SW480 (cell line): ENCODE data around the gene COX6B2.
"Not testable (repeated sequence)": the region's sequence is repeated elsewhere in the genome, so short reads cannot be mapped to it uniquely, and the experiment has no call there.

Experiments used
- DNase-seq: peaks from one replicate; pipeline ENCODE4 v3.0.0-alpha.2; 2016; ENCODE audit warnings: low spot score

Gene COX6B2, protein sequence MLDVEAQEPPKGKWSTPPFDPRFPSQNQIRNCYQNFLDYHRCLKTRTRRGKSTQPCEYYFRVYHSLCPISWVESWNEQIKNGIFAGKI

DNA sequence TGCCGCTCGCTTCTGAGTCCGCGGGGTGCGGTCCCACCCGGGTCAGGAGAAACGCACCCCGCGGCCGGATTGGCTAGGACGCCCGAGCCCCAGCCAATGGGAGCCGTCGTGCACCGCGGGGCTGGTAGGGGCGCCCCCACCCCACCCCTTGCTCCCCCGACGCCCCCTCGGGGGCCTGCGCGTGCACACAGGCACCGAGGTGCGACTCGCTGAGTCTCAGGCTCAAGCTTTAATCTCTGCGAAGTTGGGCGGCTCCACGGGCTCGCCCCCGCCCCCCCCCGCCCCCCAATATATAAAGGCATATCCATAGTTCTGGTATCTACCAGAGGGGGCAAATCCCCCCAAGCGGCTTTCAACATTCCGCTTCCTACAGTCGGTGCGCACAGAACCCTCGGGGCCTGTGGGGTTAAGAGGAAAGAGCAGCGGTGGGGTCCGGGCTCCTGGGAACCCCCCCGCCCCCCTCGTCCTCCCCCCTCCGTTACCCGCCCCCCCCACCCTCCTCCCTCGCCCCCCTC, at the start of gene COX6B2:
COX6B2 (minus strand) TSS at position 22 of the 515 bp plus-strand sequence. CDS start 198 bp downstream, outside the sequence.
- DNase-seq, result no peak

DNA sequence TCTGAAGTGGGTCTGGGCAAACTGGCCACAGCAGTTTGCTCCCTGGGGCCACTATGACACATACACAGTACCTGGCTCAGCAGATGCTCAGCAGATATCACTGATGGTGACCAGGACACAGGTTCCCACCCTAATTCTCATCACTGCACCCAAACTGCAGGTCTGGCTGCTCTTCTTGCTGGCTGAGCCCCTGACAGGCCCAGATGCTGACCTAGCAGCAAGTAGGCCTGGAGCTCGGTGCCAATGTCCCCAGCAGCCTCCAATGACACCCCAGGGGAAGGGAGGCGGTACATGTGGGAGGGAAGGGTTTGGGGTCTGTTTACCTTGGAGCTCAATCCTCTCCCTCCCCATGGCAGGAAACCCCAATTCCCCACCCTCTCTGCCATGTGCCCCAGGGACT, 48.0 kb upstream of the COX6B2 start:
- DNase-seq, result no peak

- not testable (repeated sequence) for DNase-seq
Measured at GRCh38 chr19:55401390-55401789, 46.9 kb upstream of the COX6B2 start.

GRCh38 chr19:55400281-55401087, 46.0 kb upstream of the COX6B2 start:
- no peak for DNase-seq

DNA sequence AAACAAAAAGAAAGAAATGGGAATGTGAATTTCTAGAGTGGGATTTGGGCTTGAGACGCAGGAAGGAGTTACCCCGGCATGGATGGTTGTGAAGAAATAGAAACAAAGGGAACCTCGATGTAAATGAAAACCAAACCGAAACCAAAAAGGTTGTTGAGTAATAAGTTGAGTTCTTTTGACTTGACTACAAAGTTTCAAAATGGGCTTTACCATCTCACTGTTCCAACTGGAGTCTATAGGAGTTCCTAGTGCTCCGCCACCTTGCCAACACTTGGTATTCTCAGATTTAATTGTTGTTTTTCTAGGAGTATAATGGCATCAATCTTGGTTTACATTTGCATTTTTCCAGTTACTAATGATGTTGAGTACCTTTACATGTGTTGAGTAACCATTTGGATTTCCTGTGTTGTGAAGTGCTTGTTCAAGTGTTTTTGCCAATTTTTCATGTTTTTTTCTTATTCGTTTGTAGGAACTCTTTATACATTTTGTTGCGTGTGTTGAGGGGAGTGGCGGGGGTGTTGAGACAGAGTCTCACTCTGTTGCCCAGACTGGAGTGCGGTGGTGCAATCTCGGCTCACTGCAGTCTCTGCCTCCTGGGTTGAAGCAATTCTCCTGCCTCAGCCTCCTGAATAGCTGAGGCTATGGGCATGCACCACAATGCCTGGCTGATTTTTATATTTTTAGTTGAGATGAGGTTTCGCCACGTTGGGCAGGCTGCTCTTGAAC, 43.8 kb upstream of the COX6B2 start:
- DNase-seq, result no peak

GRCh38 chr19:55392820-55393761, 38.6 kb upstream of the COX6B2 start:
- no peak for DNase-seq

DNA sequence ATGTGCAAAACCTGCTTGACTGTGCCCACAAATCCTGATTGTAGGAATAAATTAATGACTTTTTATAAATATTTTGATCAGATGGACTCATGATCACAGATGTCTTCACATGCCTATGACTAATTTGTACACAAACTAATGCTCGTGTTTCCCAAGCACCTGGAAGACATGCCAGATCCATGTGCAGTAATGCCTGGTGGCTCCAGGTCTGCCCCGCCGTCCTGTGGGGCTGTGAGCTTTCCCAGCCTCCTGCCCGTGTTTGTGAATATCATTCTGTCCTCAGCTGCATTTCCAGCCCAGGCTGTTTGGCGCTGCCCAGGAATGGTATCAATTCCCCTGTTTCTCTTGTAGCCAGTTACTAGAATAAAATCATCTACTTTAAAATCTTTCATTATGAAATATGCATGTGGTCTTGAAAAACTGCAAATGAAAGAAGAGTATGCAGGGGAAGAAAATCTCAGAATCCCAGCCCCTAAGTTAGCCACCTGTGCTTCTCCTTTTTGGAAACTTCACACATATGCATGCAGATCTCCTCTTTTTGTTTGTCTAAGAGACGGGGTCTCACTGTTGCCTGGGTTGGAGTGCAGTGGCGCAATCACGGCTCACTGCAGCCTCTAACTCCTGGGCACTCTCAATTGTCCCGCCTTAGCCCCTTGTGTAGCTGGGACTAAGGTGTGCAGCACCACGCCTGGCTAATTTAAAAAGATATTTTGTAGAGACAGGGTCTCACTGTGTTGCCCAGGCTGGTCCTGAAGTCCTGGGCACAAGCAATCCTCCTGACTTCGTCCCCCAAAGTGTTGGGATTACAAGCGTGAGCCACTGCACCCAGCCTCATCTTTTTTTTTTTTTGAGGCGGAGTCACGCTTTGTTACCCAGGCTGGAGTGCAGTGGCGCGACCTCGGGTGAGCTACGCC, 37.4 kb upstream of the COX6B2 start:
- DNase-seq, result no peak

- DNase-seq, result no peak
Measured at GRCh38 chr19:55391191-55391670, 36.7 kb upstream of the COX6B2 start.

- DNase-seq, result no peak
Measured at GRCh38 chr19:55390461-55390880, 36.0 kb upstream of the COX6B2 start.

- DNase-seq, result no peak
Measured at GRCh38 chr19:55389386-55390317, 35.1 kb upstream of the COX6B2 start.

- no peak for DNase-seq
Measured at GRCh38 chr19:55387736-55388497, 33.4 kb upstream of the COX6B2 start.

DNA sequence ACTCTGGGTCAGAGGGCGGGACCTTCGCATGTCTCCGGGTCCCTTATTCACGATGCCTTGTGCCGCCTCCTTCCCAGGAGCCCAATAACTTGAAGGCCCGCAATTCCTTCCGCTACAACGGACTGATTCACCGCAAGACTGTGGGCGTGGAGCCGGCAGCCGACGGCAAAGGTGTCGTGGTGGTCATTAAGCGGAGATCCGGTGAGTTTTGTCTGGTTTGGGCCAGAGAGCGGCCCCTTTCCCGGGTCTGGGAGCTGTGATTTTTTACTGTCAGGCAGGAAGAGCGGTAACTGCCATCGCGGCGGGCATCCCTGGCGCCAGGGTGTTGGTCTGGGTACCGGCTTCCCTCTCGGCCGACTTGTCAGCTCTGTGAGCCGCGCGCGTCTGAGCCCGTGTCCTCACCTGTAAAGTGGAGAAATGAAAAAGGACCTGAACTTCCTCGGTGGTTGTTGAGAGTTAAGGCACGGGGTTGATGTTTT, 32.0 kb upstream of the COX6B2 start:
- no peak for DNase-seq

- peak; percentile 98 for DNase-seq
Measured at GRCh38 chr19:55385724-55386492, 31.4 kb upstream of the COX6B2 start, which contains the start of gene RPL28. TSS of gene RPL28 (plus strand) at chr19:55385932. CDS start at chr19:55386358, 426 bp downstream.

- DNase-seq, result peak; percentile 96
Measured at GRCh38 chr19:55384920-55385723, 30.6 kb upstream of the COX6B2 start.

DNA sequence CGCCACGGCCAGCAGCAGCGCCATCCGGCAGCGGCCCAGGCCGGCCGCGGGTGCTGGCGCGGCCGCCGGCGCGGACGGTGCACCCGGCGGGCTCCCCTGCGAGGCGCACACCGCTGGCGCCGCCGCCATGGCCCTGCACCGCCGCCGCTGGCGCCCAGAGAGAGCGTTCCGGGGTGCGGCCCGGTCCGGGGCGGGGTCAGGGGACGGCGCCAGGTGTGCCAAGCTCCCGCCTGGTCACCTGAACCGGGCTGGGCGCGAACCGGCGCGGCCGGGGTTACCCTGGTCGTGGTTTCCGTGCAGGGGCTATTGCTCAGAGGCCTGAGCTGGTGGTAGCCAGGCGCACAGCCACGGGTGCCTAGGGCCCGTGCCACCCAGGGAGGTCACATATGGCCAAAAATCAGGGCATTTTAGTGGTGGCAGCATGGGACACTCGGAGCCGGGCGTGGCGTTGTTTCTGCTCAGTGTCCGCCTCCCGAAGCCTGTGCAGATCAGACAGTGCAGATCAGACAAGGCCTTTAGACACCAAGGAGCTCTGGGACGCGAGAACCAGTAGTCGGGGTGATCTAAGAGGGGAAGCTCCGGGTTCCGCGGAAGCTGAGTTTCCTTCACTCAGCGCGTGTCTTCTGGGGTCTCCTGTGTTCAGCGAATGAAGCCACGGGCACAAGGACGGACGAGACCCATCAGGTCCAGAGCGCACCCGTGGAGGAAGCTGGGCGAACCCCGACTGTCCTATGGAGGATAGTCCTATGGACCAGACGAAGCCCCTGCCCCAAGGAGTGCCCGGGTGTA, 29.8 kb upstream of the COX6B2 start, which contains the start of gene TMEM238:
TMEM238 (minus strand) TSS at position 162 of the 789 bp plus-strand sequence; CDS start at position 129, 33 bp downstream.
- DNase-seq, result peak; percentile 68
